ENCODE data around the gene AKAP13. TPM values are rescaled to one million over a fixed set of nuclear protein-coding genes. Genes with fewer than 3 reads are reported as not detected.

Gene AKAP13
- polyA plus RNA-seq, 3 donors: 47.9 to 99.7 (median 92.6) TPM

DNA sequence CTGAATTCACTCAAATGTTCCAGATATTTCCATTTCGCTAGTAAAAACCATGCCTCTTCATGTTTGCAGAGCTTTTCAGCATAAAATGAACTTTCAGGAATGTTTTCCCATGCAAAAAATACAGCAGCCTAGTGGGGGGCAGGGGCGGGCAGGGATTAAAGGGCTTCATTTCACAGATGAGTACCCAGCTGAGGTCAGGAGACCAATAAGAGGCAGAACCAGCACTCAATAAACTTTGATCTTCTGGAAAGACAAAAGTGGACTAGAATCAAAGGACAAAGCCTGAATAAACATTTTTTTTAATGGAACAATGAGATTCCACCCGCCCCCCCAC, 406.3 kb downstream of the AKAP13 start:
- 75% methylated on average over 1 of the region's 3 CpGs for WGBS (ENCODE audit: insufficient coverage)
- H3K4me3 ChIP-seq (replicated peaks in 1 of 3; ENCODE audit: low read depth in 2 of 3, low read length in 3 of 3): no peak overlapping the region
- H3K27ac Mint-ChIP-seq: no peak overlapping the region
- H4K20me1 ChIP-seq (ENCODE audit: insufficient read depth, low read length): no peaks in the 10 kb centered on the region
- H3K27me3 ChIP-seq (ENCODE audit: control insufficient read depth in 2 of 2, insufficient read depth in 2 of 2, low read length in 2 of 2): peaks cover 0 to 1% of the 10 kb centered on the region in 2 donors
- peaks cover 2 to 9% of the 10 kb centered on the region in 2 donors for H3K4me1 ChIP-seq (ENCODE audit: control insufficient read depth in 1 of 2, insufficient read depth in 2 of 2, low read length in 2 of 2)
- no peak overlapping the region for H2AFZ ChIP-seq (ENCODE audit: insufficient read depth, low read depth, low read length, poor library complexity, severe bottlenecking)
- H3K36me3 ChIP-seq (replicated peaks in 1 of 2; ENCODE audit: control insufficient read depth in 1 of 2, insufficient read depth in 2 of 2, low read length in 2 of 2): no peaks in the 10 kb centered on the region
- no peak for DNase-seq
- no peaks in the 10 kb centered on the region for H3K9me3 Mint-ChIP-seq
- no peak overlapping the region for H3K4me2 ChIP-seq (replicated peaks; ENCODE audit: extremely low read depth, low read length, poor library complexity, severe bottlenecking)
- H3K27ac ChIP-seq (ENCODE audit: low read depth in 1 of 2, low read length in 2 of 2): no peak overlapping the region
- H3K4me3 Mint-ChIP-seq: no peak overlapping the region
- H3K36me3 Mint-ChIP-seq: no peaks in the 10 kb centered on the region
- H3K27me3 Mint-ChIP-seq (ENCODE audit: low read depth in 3 of 3): peaks cover 5 to 9% (median 7%) of the 10 kb centered on the region in 3 donors
- no peaks in the 10 kb centered on the region for H3K9me3 ChIP-seq (replicated peaks in 1 of 2; ENCODE audit: control insufficient read depth in 1 of 2, insufficient read depth in 1 of 2, low read length in 2 of 2)
- no peaks in the 10 kb centered on the region for H3K79me2 ChIP-seq (ENCODE audit: insufficient read depth, low read length)
- TF ChIP-seq, protein P1, sequence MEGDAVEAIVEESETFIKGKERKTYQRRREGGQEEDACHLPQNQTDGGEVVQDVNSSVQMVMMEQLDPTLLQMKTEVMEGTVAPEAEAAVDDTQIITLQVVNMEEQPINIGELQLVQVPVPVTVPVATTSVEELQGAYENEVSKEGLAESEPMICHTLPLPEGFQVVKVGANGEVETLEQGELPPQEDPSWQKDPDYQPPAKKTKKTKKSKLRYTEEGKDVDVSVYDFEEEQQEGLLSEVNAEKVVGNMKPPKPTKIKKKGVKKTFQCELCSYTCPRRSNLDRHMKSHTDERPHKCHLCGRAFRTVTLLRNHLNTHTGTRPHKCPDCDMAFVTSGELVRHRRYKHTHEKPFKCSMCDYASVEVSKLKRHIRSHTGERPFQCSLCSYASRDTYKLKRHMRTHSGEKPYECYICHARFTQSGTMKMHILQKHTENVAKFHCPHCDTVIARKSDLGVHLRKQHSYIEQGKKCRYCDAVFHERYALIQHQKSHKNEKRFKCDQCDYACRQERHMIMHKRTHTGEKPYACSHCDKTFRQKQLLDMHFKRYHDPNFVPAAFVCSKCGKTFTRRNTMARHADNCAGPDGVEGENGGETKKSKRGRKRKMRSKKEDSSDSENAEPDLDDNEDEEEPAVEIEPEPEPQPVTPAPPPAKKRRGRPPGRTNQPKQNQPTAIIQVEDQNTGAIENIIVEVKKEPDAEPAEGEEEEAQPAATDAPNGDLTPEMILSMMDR (IDR thresholded peaks at IDR 0.05): no peak
- no peak overlapping the region for H3K9ac ChIP-seq (ENCODE audit: insufficient read depth, low read length, poor library complexity, severe bottlenecking)
- intact Hi-C loops (cut with micrococcal nuclease): no loop called here
- H3K4me1 Mint-ChIP-seq: peaks cover 11% of the 10 kb centered on the region

GRCh38 chr15:85788771-85789495, 408.5 kb downstream of the AKAP13 start:
- no peak overlapping the region for H3K4me3 ChIP-seq (replicated peaks in 1 of 3; ENCODE audit: low read depth in 2 of 3, low read length in 3 of 3)
- Mint-ChIP-seq H3K4me3 (no peak overlapping the region), H3K27me3 (ENCODE audit: low read depth in 3 of 3) (peaks cover 22 to 28% (median 27%) of the 10 kb centered on the region in 3 donors), H3K4me1 (peaks cover 18% of the 10 kb centered on the region), H3K9me3 (peaks cover 0 to 5% (median 0%) of the 10 kb centered on the region in 7 donors), H3K27ac (peak overlapping the region in 1 of 7 donors; percentile 41), H3K36me3 (no peaks in the 10 kb centered on the region)
- H3K9ac ChIP-seq (ENCODE audit: insufficient read depth, low read length, poor library complexity, severe bottlenecking): no peak overlapping the region
- peaks cover 8 to 20% of the 10 kb centered on the region in 2 donors for H3K27me3 ChIP-seq (ENCODE audit: control insufficient read depth in 2 of 2, insufficient read depth in 2 of 2, low read length in 2 of 2)
- no peak overlapping the region for H2AFZ ChIP-seq (ENCODE audit: insufficient read depth, low read depth, low read length, poor library complexity, severe bottlenecking)
- H3K36me3 ChIP-seq (replicated peaks in 1 of 2; ENCODE audit: control insufficient read depth in 1 of 2, insufficient read depth in 2 of 2, low read length in 2 of 2): no peaks in the 10 kb centered on the region
- no peaks in the 10 kb centered on the region for H3K9me3 ChIP-seq (replicated peaks in 1 of 2; ENCODE audit: control insufficient read depth in 1 of 2, insufficient read depth in 1 of 2, low read length in 2 of 2)
- intact Hi-C loops (cut with micrococcal nuclease): no loop called here
- 97% methylated on average over 11 of the region's 12 CpGs for WGBS (ENCODE audit: insufficient coverage)
- no peaks in the 10 kb centered on the region for H3K79me2 ChIP-seq (ENCODE audit: insufficient read depth, low read length)
- no peaks in the 10 kb centered on the region for H4K20me1 ChIP-seq (ENCODE audit: insufficient read depth, low read length)
- DNase-seq: no peak
- no peak overlapping the region for H3K4me2 ChIP-seq (replicated peaks; ENCODE audit: extremely low read depth, low read length, poor library complexity, severe bottlenecking)
- TF ChIP-seq, protein P1 (IDR thresholded peaks at IDR 0.05): no peak
- peaks cover 8 to 9% of the 10 kb centered on the region in 2 donors for H3K4me1 ChIP-seq (ENCODE audit: control insufficient read depth in 1 of 2, insufficient read depth in 2 of 2, low read length in 2 of 2)
- no peak overlapping the region for H3K27ac ChIP-seq (ENCODE audit: low read depth in 1 of 2, low read length in 2 of 2)
